IPS-15b (cell line): ENCODE results near the gene MRPS14.

Source experiments
- H3K27me3 ChIP-seq: one replicate; pipeline ENCODE4 v1.6.1; 2013; ENCODE audit warnings: low read length; ENCODE audit not compliant: control insufficient read depth, insufficient read depth
- H3K36me3 ChIP-seq: one replicate; pipeline ENCODE4 v1.6.1; 2013; ENCODE audit warnings: low read length; ENCODE audit not compliant: control insufficient read depth, insufficient read depth
- H3K4me1 ChIP-seq: one replicate; pipeline ENCODE4 v1.6.1; 2013; ENCODE audit warnings: mild to moderate bottlenecking, low read length; ENCODE audit not compliant: control insufficient read depth, insufficient read depth
- H3K4me3 ChIP-seq: one replicate; pipeline ENCODE4 v1.5.1; 2013; ENCODE audit warnings: low read depth, low read length
- H3K9ac ChIP-seq: one replicate; pipeline ENCODE4 v1.6.1; 2013; ENCODE audit warnings: low read depth, mild to moderate bottlenecking, low read length
- H3K9me3 ChIP-seq: one replicate; pipeline ENCODE4 v1.6.1; 2013; ENCODE audit warnings: mild to moderate bottlenecking, low read length; ENCODE audit not compliant: control insufficient read depth, insufficient read depth

Gene MRPS14

GRCh38 chr1:175013445-175013844 is 9.8 kb downstream of the MRPS14 start:
- no peaks in the 10 kb centered on the region for H3K9me3 ChIP-seq
- H3K4me3 ChIP-seq = no peak overlapping the region
- H3K27me3 ChIP-seq = no peaks in the 10 kb centered on the region
- no peak overlapping the region for H3K9ac ChIP-seq
- H3K36me3 ChIP-seq = peaks cover 7% of the 10 kb centered on the region
- H3K4me1 ChIP-seq = no peaks in the 10 kb centered on the region

- H3K36me3 ChIP-seq = peaks cover 7% of the 10 kb centered on the region
- H3K27me3 ChIP-seq = no peaks in the 10 kb centered on the region
- no peak overlapping the region for H3K4me3 ChIP-seq
- H3K9ac ChIP-seq = no peak overlapping the region
- H3K9me3 ChIP-seq = no peaks in the 10 kb centered on the region
- H3K4me1 ChIP-seq = no peaks in the 10 kb centered on the region
Observed at GRCh38 chr1:175009532-175009931, 13.7 kb downstream of the MRPS14 start.

- Histone ChIP-seq H3K9me3 (no peaks in the 10 kb centered on the region), H3K36me3 (peaks cover 3% of the 10 kb centered on the region), H3K9ac (no peak overlapping the region), H3K4me3 (no peak overlapping the region), H3K27me3 (no peaks in the 10 kb centered on the region), H3K4me1 (peaks cover 6% of the 10 kb centered on the region)
Observed at GRCh38 chr1:175005085-175005783, 18.0 kb downstream of the MRPS14 start.

GRCh38 chr1:175003521-175003920 is 19.7 kb downstream of the MRPS14 start:
- Histone ChIP-seq H3K4me3 (no peak overlapping the region), H3K27me3 (no peaks in the 10 kb centered on the region), H3K9ac (no peak overlapping the region), H3K9me3 (no peaks in the 10 kb centered on the region), H3K4me1 (peaks cover 6% of the 10 kb centered on the region), H3K36me3 (peaks cover 3% of the 10 kb centered on the region)

- H3K4me1 ChIP-seq = peaks cover 6% of the 10 kb centered on the region
- H3K36me3 ChIP-seq = peaks cover under 1% of the 10 kb centered on the region
- no peak overlapping the region for H3K4me3 ChIP-seq
- no peaks in the 10 kb centered on the region for H3K9me3 ChIP-seq
- no peaks in the 10 kb centered on the region for H3K27me3 ChIP-seq
- H3K9ac ChIP-seq = no peak overlapping the region
Observed at GRCh38 chr1:175002910-175003517, 20.2 kb downstream of the MRPS14 start.

- Histone ChIP-seq H3K4me3 (peak overlapping the region; percentile 94), H3K4me1 (peaks cover 6% of the 10 kb centered on the region), H3K9me3 (no peaks in the 10 kb centered on the region), H3K27me3 (no peaks in the 10 kb centered on the region), H3K9ac (peak overlapping the region; percentile 98), H3K36me3 (no peaks in the 10 kb centered on the region)
Observed at GRCh38 chr1:175000697-175001187, 22.5 kb downstream of the MRPS14 start.

- Histone ChIP-seq H3K36me3 (no peaks in the 10 kb centered on the region), H3K27me3 (no peaks in the 10 kb centered on the region), H3K9me3 (no peaks in the 10 kb centered on the region), H3K9ac (peak within 1 kb of the TSS; percentile 98), H3K4me1 (peaks cover 6% of the 10 kb centered on the region), H3K4me3 (peak within 1 kb of the TSS; percentile 94)
Observed at GRCh38 chr1:174999936-175000696, 23.1 kb downstream of the MRPS14 start, which contains the start of gene CACYBP. Gene CACYBP (plus strand): TSS chr1:174999947. CDS start chr1:175000181, 234 bp downstream.

GRCh38 chr1:174999216-174999935 is 23.8 kb downstream of the MRPS14 start:
- H3K4me3 ChIP-seq = peak overlapping the region; percentile 94
- H3K9ac ChIP-seq = peak overlapping the region; percentile 98
- H3K9me3 ChIP-seq = no peaks in the 10 kb centered on the region
- no peaks in the 10 kb centered on the region for H3K27me3 ChIP-seq
- H3K4me1 ChIP-seq = peaks cover 6% of the 10 kb centered on the region
- no peaks in the 10 kb centered on the region for H3K36me3 ChIP-seq

GRCh38 chr1:174998569-174999215 is 24.5 kb downstream of the MRPS14 start:
- H3K27me3 ChIP-seq = no peaks in the 10 kb centered on the region
- peak overlapping the region; percentile 82 for H3K4me3 ChIP-seq
- no peaks in the 10 kb centered on the region for H3K9me3 ChIP-seq
- peaks cover 6% of the 10 kb centered on the region for H3K4me1 ChIP-seq
- H3K9ac ChIP-seq = peak overlapping the region; percentile 98
- H3K36me3 ChIP-seq = no peaks in the 10 kb centered on the region

GRCh38 chr1:174997041-174997440 is 26.2 kb downstream of the MRPS14 start:
- peaks cover 2% of the 10 kb centered on the region for H3K36me3 ChIP-seq
- no peaks in the 10 kb centered on the region for H3K27me3 ChIP-seq
- no peaks in the 10 kb centered on the region for H3K9me3 ChIP-seq
- no peak overlapping the region for H3K9ac ChIP-seq
- H3K4me3 ChIP-seq = no peak overlapping the region
- H3K4me1 ChIP-seq = peaks cover 3% of the 10 kb centered on the region

GRCh38 chr1:174996476-174996875 is 26.7 kb downstream of the MRPS14 start:
- H3K9ac ChIP-seq = no peak overlapping the region
- no peaks in the 10 kb centered on the region for H3K27me3 ChIP-seq
- H3K4me1 ChIP-seq = peaks cover 1% of the 10 kb centered on the region
- no peak overlapping the region for H3K4me3 ChIP-seq
- H3K9me3 ChIP-seq = no peaks in the 10 kb centered on the region
- H3K36me3 ChIP-seq = peaks cover 2% of the 10 kb centered on the region
